NCI-H748 treated with DMSO at 0.1 percent for 48 hours (cell line): Measurements from ENCODE around the gene SHANK1.
"Not testable (repeated sequence)": the region's sequence is repeated elsewhere in the genome, so short reads cannot be mapped to it uniquely, and the experiment has no call there.

Source experiments
- DNase-seq: peaks from one replicate; lab custom pipeline; 2025; lab: John Stamatoyannopoulos, UW

The SHANK1 gene

GRCh38 chr19:50633973-50634372, 85.6 kb downstream of the SHANK1 start:
- DNase-seq, result no peak

- no peak for DNase-seq
These were observed 86.2 kb downstream of the SHANK1 start for GRCh38 chr19:50633359-50633758.

- no peak for DNase-seq
These were observed 87.3 kb downstream of the SHANK1 start for GRCh38 chr19:50632151-50632835.

GRCh38 chr19:50629801-50630200, 89.8 kb downstream of the SHANK1 start:
- DNase-seq, result no peak

GRCh38 chr19:50629194-50629593, 90.4 kb downstream of the SHANK1 start:
- no peak for DNase-seq

- DNase-seq, result no peak
These were observed 91.1 kb downstream of the SHANK1 start for GRCh38 chr19:50628551-50628950.

- DNase-seq, result no peak
These were observed 91.5 kb downstream of the SHANK1 start for GRCh38 chr19:50628146-50628545.

- no peak for DNase-seq
These were observed 92.8 kb downstream of the SHANK1 start for GRCh38 chr19:50626795-50627194.

DNA sequence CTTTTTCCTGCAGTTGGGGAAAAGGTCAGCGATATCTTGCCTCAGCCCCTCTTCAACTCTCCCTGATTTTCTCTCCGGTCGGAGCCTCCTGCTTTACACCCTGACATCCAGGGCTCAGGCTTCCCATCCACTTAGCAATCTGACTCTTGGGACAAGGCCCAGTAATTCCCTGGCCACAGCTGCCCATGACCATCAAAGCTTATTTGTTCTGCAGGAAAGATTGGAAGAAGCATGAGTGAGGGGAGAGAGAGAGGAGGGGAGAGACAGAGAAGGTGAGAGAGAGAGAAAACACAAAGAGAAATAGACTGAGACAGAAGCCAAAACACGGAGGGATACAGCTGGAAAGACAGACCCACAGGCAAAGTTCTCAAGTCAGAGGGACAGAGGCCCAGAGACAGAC, 93.6 kb downstream of the SHANK1 start:
- no peak for DNase-seq

GRCh38 chr19:50624949-50625600, 94.5 kb downstream of the SHANK1 start:
- no peak for DNase-seq

DNA sequence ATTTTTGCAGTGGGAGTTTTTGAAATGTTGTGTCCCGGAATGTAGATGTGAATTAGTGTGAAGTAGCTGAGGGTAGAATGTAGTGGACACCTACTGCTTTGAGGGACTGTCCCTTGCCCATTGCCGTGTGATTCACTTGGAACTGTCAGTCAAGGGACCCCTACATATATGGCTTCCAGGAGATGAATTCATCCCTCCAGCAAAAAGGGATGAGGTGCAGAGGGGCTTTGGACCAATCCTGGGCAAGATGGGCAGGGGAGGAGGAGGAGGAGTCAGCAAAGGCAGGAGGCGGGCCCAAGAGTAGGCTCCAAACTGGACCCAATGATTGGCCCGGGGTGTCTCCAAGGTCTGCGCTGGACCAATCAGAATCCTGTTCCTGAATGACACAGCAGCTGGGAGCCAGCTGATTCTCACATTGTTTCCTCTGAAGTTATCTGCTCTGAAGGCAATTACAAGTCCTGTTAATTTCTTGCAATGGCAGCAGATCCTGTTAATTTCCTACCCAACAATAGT, 99.2 kb downstream of the SHANK1 start:
- not testable (repeated sequence) for DNase-seq

DNA sequence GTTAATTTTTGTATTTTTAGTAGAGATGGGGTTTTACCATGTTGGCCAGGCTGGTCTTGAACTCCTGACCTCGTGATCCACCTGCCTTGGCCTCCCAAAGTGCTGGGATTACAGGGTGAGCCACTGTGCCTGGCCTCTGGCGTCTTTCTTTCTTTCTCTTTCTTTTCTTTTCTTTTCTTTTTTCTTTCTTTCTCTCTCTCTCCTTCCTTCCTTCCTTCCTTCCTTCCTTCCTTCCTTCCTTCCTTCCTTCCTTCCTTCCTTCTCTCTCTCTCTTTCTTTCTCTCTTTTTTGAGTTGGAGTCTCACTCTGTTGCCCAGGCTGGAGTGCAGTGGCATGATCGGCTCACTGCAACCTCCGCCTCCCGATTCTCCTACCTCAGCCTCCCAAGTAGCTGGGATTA, 100.4 kb downstream of the SHANK1 start:
- not testable (repeated sequence) for DNase-seq

DNA sequence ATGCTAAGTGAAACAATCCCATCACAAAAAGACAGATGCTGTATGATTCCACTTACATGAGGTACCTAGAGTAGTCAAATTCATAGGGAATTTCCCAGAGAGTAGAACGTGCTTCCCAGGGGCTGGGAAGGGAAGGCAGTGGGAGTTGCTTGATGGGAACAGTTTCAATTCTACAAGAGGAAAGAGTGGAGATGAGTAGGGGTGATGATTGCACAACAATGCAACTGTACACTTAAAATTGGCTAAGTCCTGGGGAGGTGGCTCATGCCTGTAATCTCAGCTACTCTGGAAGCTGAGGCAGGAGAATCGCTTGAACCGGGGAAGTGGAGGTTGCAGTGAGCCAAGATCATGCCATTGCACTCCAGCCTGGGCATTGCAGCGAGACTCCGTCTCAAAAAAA, 101.2 kb downstream of the SHANK1 start:
- DNase-seq, result not testable (repeated sequence)

DNA sequence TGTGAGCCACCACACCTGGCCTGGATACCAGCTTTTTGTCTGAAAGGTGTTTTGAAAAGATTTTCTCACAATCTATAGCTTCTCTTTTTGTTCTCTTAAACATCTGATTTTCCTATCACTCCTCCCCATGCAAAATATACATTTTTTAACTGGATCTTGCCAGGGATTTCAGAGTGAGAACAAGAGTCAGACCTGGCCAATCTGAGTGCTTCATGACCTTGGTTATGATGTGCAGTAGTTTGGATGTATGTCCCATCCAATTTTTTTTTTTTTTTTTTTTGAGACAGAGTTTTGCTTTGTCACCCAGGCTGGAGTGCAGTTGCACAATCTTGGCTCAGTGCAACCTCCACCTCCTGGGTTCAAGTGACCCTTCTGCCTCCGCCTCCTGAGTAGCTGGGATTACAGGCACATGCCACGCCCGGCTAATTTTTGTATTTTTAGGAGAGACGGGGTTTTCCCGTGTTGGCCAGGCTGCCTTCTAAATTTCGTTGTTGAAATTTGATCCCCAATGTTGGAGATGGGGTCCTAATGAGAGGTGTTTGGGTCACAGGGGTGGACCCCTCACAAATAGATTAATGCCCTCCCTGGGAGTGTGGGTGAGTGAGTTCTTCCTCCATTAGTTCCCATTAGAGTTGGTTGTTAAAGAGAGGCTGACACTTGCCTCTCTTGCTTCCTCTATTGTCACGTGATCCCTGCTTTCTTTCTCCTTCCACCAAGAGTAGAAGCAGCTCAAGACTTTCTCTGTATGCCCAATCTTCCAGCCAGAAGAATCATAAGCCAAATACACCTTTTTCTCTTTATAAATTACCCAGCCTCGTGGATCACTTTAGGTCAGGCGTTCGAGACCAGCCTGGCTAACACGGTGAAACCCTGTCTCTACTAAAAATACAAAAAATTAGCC, 106.8 kb downstream of the SHANK1 start:
- not testable (repeated sequence) for DNase-seq
